Suprapubic skin (tissue), 4 donors: ENCODE data around the gene PCSK2. TPM values are rescaled to one million over a fixed set of nuclear protein-coding genes. Genes with fewer than 3 reads are reported as not detected.
A peak's percentile ranks its signal among the peaks of the same experiment; 100 is the strongest.

Experiments used
- DNase-seq, 2 donors: peaks; one replicate each; pipeline ENCODE4 v3.0.0-alpha.2; 2019; ENCODE audit warnings: low spot score in 2 of 2
- H3K27ac ChIP-seq: fragments of 200-600 bp; sonication (generic); one replicate; pipeline ENCODE4 v1.5.1; 2019
- H3K27me3 ChIP-seq: fragments of 200-600 bp; sonication (generic); one replicate; pipeline ENCODE4 v1.5.1; 2019
- H3K36me3 ChIP-seq: fragments of 200-600 bp; sonication (generic); one replicate; pipeline ENCODE4 v1.5.1; 2019
- H3K4me1 ChIP-seq: fragments of 200-600 bp; sonication (generic); one replicate; pipeline ENCODE4 v1.5.1; 2019
- H3K4me3 ChIP-seq: fragments of 200-600 bp; sonication (generic); one replicate; pipeline ENCODE4 v1.5.1; 2019; ENCODE audit warnings: mild to moderate bottlenecking
- H3K9me3 ChIP-seq: fragments of 200-600 bp; sonication (generic); one replicate; pipeline ENCODE4 v1.5.1; 2019
- CTCF ChIP-seq, 2 donors: fragments of 200-600 bp in 1 of 2; fragments of 450-650 bp in 1 of 2; sonication (generic) in 1 of 2; IDR thresholded peaks; one replicate each; pipeline ENCODE4 v1.5.1; 2016 to 2019; ENCODE audit warnings: antibody characterized with exemption in 2 of 2, mild to moderate bottlenecking in 1 of 2, moderate library complexity in 1 of 2
- EP300 ChIP-seq: sonication (generic); formaldehyde crosslinking; IDR thresholded peaks from one replicate; pipeline ENCODE4 v1.6.1; 2017; ENCODE audit warnings: antibody characterized with exemption
- POLR2A ChIP-seq, 2 donors: fragments of 450-650 bp; IDR thresholded peaks; one replicate each; pipeline ENCODE4 v1.6.1; 2017; ENCODE audit warnings: antibody characterized with exemption in 2 of 2, mild to moderate bottlenecking in 2 of 2, moderate library complexity in 2 of 2
- POLR2AphosphoS5 ChIP-seq, 3 donors: sonication (generic); formaldehyde crosslinking; IDR thresholded peaks; one replicate each; pipeline ENCODE4 v1.6.1; 2017; ENCODE audit warnings: antibody characterized with exemption in 3 of 3
- WGBS: methylation state at CpG from one replicate; pipeline ENCODE4 v1.1.5; 2018; 5-methylcytosine and 5-hydroxymethylcytosine counted together
- total RNA-seq, 4 donors: library from RNA; depleted of rRNA; stranded (reverse); fragments of >200 nt; gene quantifications; one replicate each; pipeline ENCODE4 v1.1.0, GENCODE V29; 2016

Gene PCSK2
- total RNA-seq, 4 donors from 2014 or later, result 5.2 to 23.1 (median 12.9) TPM

GRCh38 chr20:17463711-17464110 lies 236.9 kb downstream of the PCSK2 start:
- 49% methylated on average over 1 of the region's 1 CpG for WGBS
- Histone ChIP-seq H3K4me1 (no peaks in the 10 kb centered on the region), H3K27me3 (no peaks in the 10 kb centered on the region), H3K36me3 (no peaks in the 10 kb centered on the region), H3K4me3 (no peak overlapping the region), H3K9me3 (no peaks in the 10 kb centered on the region), H3K27ac (no peak overlapping the region)
- DNase-seq, result no peak
- no peak for TF ChIP-seq CTCF (IDR thresholded peaks at IDR 0.05)
- no peak for TF ChIP-seq POLR2A (IDR thresholded peaks at IDR 0.05)
- TF ChIP-seq EP300, result no peak
- no peak for TF ChIP-seq POLR2AphosphoS5 (IDR thresholded peaks at IDR 0.05)

DNA sequence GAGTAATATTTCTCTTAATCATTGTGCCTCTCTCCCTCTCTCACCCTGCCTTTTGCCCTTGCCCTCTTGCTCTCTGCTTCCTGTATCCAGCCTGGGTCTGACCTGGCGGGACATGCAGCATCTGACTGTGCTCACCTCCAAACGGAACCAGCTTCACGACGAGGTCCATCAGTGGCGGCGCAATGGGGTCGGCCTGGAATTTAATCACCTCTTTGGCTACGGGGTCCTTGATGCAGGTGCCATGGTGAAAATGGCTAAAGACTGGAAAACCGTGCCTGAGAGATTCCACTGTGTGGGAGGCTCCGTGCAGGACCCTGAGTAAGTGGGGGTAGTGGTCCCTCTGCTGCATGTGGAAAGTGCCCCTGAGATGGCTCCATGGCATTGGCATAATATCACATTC lies 238.4 kb downstream of the PCSK2 start:
- DNase-seq, result peak in 1 of 2 donors; percentile 62
- Histone ChIP-seq H3K4me3 (no peak overlapping the region), H3K9me3 (no peaks in the 10 kb centered on the region), H3K27me3 (no peaks in the 10 kb centered on the region), H3K27ac (no peak overlapping the region), H3K36me3 (no peaks in the 10 kb centered on the region), H3K4me1 (no peaks in the 10 kb centered on the region)
- no peak for TF ChIP-seq POLR2A (IDR thresholded peaks at IDR 0.05)
- no peak for TF ChIP-seq CTCF (IDR thresholded peaks at IDR 0.05)
- TF ChIP-seq POLR2AphosphoS5 (IDR thresholded peaks at IDR 0.05), result no peak
- no peak for TF ChIP-seq EP300
- WGBS, result 97% methylated on average over 10 of the region's 10 CpGs

- Histone ChIP-seq H3K9me3 (no peaks in the 10 kb centered on the region), H3K36me3 (no peaks in the 10 kb centered on the region), H3K27ac (no peak overlapping the region), H3K4me1 (no peaks in the 10 kb centered on the region), H3K27me3 (no peaks in the 10 kb centered on the region), H3K4me3 (no peak overlapping the region)
- WGBS, result 84% methylated on average over 7 of the region's 7 CpGs
- DNase-seq, result no peak
- TF ChIP-seq POLR2A (IDR thresholded peaks at IDR 0.05), result no peak
- no peak for TF ChIP-seq CTCF (IDR thresholded peaks at IDR 0.05)
- no peak for TF ChIP-seq EP300
- TF ChIP-seq POLR2AphosphoS5 (IDR thresholded peaks at IDR 0.05), result no peak
These were observed 239.8 kb downstream of the PCSK2 start for GRCh38 chr20:17466641-17467040.

- no peaks in the 10 kb centered on the region for H3K4me1 ChIP-seq
- no peaks in the 10 kb centered on the region for H3K27me3 ChIP-seq
- no peak overlapping the region for H3K4me3 ChIP-seq
- TF ChIP-seq EP300, result no peak
- TF ChIP-seq POLR2A (IDR thresholded peaks at IDR 0.05), result no peak
- TF ChIP-seq POLR2AphosphoS5 (IDR thresholded peaks at IDR 0.05), result no peak
- TF ChIP-seq CTCF (IDR thresholded peaks at IDR 0.05), result no peak
- WGBS, result 88% methylated on average over 4 of the region's 4 CpGs
- H3K36me3 ChIP-seq, result no peaks in the 10 kb centered on the region
- no peaks in the 10 kb centered on the region for H3K9me3 ChIP-seq
- no peak overlapping the region for H3K27ac ChIP-seq
- DNase-seq, result peak in 1 of 2 donors; percentile 29
These were observed 240.3 kb downstream of the PCSK2 start for GRCh38 chr20:17467120-17467655.

DNA sequence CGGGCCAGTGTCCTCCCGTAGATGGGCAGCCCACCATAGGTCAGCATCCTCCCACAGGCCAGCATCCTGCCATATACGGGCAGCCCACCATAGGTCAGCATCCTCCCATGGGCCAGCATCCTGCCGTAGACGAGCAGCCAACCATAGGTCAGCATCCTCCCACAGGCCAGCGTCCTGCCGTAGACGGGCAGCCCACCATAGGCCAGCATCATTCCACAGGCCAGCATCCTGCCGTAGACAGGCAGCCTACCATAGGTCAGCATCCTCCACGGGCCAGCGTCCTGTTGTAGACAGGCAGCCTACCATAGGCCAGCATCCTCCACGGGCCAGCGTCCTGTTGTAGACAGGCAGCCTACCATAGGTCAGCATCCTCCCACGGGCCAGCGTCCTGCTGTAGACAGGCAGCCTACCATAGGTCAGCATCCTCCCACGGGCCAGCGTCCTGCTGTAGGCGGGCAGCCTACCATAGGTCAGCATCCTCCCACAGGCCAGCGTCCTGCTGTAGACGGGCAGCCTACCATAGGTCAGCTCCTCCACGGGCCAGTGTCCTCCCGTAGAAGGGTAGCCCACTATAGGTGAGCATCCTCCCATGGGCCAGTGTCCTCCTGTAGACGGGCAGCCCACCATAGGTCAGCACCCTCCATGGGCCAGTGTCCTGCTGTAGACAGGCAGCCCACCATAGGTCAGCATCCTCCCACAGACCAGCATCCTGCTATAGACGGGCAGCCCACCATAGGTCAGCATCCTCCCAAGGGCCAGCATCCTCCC lies 241.4 kb downstream of the PCSK2 start:
- DNase-seq, result peak in 1 of 2 donors; percentile 72
- no peaks in the 10 kb centered on the region for H3K36me3 ChIP-seq
- TF ChIP-seq CTCF (IDR thresholded peaks at IDR 0.05), result no peak
- no peak for TF ChIP-seq POLR2AphosphoS5 (IDR thresholded peaks at IDR 0.05)
- TF ChIP-seq POLR2A (IDR thresholded peaks at IDR 0.05), result no peak
- no peak for TF ChIP-seq EP300
- H3K4me3 ChIP-seq, result no peak overlapping the region
- H3K9me3 ChIP-seq, result no peaks in the 10 kb centered on the region
- H3K4me1 ChIP-seq, result no peaks in the 10 kb centered on the region
- no peaks in the 10 kb centered on the region for H3K27me3 ChIP-seq
- 68% methylated on average over 13 of the region's 24 CpGs for WGBS
- no peak overlapping the region for H3K27ac ChIP-seq
